CD14-positive monocyte (primary cell): ENCODE results near the gene CCDC141. TPM values are rescaled to one million over a fixed set of nuclear protein-coding genes. Genes with fewer than 3 reads are reported as not detected.
"Not testable (repeated sequence)": the region's sequence is repeated elsewhere in the genome, so short reads cannot be mapped to it uniquely, and the experiment has no call there.

ENCODE experiments used
- DNase-seq, 3 donors: peaks; one replicate each; pipeline ENCODE4 v3.0.0-alpha.2; 2011 to 2022
- H2AFZ ChIP-seq: 2 replicates; pipeline ENCODE4 v1.6.0; 2012; ENCODE audit warnings: mild to moderate bottlenecking, low read depth, low read length, inconsistent platforms; ENCODE audit not compliant: insufficient read depth, poor library complexity, severe bottlenecking
- H3K27ac ChIP-seq, 2 donors: 1 replicate in 1 of 2; 2 replicates in 1 of 2; pipeline ENCODE4 v1.5.1; 2012 to 2013; ENCODE audit warnings: low read length in 2 of 2, control low read depth in 1 of 2, inconsistent platforms in 1 of 2, low read depth in 1 of 2, mild to moderate bottlenecking in 1 of 2
- H3K27me3 ChIP-seq, 2 donors: one replicate each; pipeline versions ENCODE4 v1.6.0 to v1.6.1; 2011 to 2013; ENCODE audit warnings: low read length in 2 of 2; ENCODE audit not compliant: control insufficient read depth in 2 of 2, insufficient read depth in 2 of 2
- H3K36me3 ChIP-seq, 2 donors: replicated peaks in 1 of 2; 1 replicate in 1 of 2; 2 replicates in 1 of 2; pipeline versions ENCODE4 v1.5.1 to v1.6.1; 2012 to 2013; ENCODE audit warnings: low read length in 2 of 2, control low read depth in 1 of 2, inconsistent platforms in 1 of 2, mild to moderate bottlenecking in 1 of 2; ENCODE audit not compliant: insufficient read depth in 2 of 2, control insufficient read depth in 1 of 2
- H3K4me1 ChIP-seq, 2 donors: 1 replicate in 1 of 2; 2 replicates in 1 of 2; pipeline versions ENCODE4 v1.5.1 to v1.6.1; 2012 to 2013; ENCODE audit warnings: low read length in 2 of 2, control low read depth in 1 of 2, inconsistent platforms in 1 of 2, mild to moderate bottlenecking in 1 of 2, moderate library complexity in 1 of 2; ENCODE audit not compliant: insufficient read depth in 2 of 2, control insufficient read depth in 1 of 2
- H3K4me2 ChIP-seq: replicated peaks from 2 replicates; pipeline ENCODE3; 2012; ENCODE audit warnings: low read length, moderate library complexity, mild to moderate bottlenecking; ENCODE audit not compliant: poor library complexity, severe bottlenecking; ENCODE audit errors: extremely low read depth
- H3K4me3 ChIP-seq, 3 experiments: fragments of 200-600 bp in 1 of 3; sonication (generic) in 1 of 3; replicated peaks in 1 of 3; 1 replicate in 2 of 3; 2 replicates in 1 of 3; pipeline ENCODE4 v1.5.1; 2011 to 2013; ENCODE audit warnings: low read length in 3 of 3, mild to moderate bottlenecking in 3 of 3, control low read depth in 2 of 3, low read depth in 2 of 3, inconsistent platforms in 1 of 3, moderate library complexity in 1 of 3
- H3K79me2 ChIP-seq: 2 replicates; pipeline ENCODE4 v1.6.0; 2012; ENCODE audit warnings: mild to moderate bottlenecking, control low read depth, inconsistent platforms, low read length, moderate library complexity; ENCODE audit not compliant: insufficient read depth
- H3K9ac ChIP-seq: 2 replicates; pipeline ENCODE4 v1.6.0; 2017; ENCODE audit warnings: low read length, mild to moderate bottlenecking; ENCODE audit not compliant: insufficient read depth, poor library complexity, severe bottlenecking
- H3K9me3 ChIP-seq, 2 donors: replicated peaks in 1 of 2; 1 replicate in 1 of 2; 2 replicates in 1 of 2; pipeline versions ENCODE4 v1.5.1 to v1.6.1; 2012 to 2013; ENCODE audit warnings: low read length in 2 of 2, control low read depth in 1 of 2; ENCODE audit not compliant: control insufficient read depth in 1 of 2, insufficient read depth in 1 of 2
- H4K20me1 ChIP-seq: 2 replicates; pipeline ENCODE4 v1.6.0; 2012; ENCODE audit warnings: mild to moderate bottlenecking, low read length, control low read depth, moderate library complexity; ENCODE audit not compliant: insufficient read depth
- H3K27ac Mint-ChIP-seq, 7 donors: one replicate each; pipeline ENCODE4 v1.8.0; 2020; ENCODE audit warnings: mild to moderate bottlenecking in 7 of 7, mixed read lengths in 7 of 7, moderate library complexity in 6 of 7, inconsistent platforms in 2 of 7
- H3K27me3 Mint-ChIP-seq, 3 donors: one replicate each; pipeline ENCODE4 v1.8.0; 2021 to 2022; ENCODE audit warnings: low read depth in 3 of 3, mild to moderate bottlenecking in 3 of 3, mixed read lengths in 3 of 3, moderate library complexity in 3 of 3, inconsistent platforms in 1 of 3
- H3K36me3 Mint-ChIP-seq, 2 donors: one replicate each; pipeline ENCODE4 v1.8.0; 2020; ENCODE audit warnings: mixed read lengths in 2 of 2, inconsistent platforms in 1 of 2, mild to moderate bottlenecking in 1 of 2
- H3K4me1 Mint-ChIP-seq: one replicate; pipeline ENCODE4 v1.8.0; 2020; ENCODE audit warnings: mild to moderate bottlenecking, mixed read lengths
- H3K4me3 Mint-ChIP-seq, 2 donors: one replicate each; pipeline ENCODE4 v1.8.0; 2020; ENCODE audit warnings: mild to moderate bottlenecking in 2 of 2, mixed read lengths in 2 of 2, moderate library complexity in 1 of 2
- H3K9me3 Mint-ChIP-seq, 7 donors: one replicate each; pipeline ENCODE4 v1.8.0; 2020 to 2022; ENCODE audit warnings: mixed read lengths in 7 of 7, mild to moderate bottlenecking in 6 of 7, moderate library complexity in 6 of 7, inconsistent platforms in 2 of 7
- WGBS: methylation state at CpG from one replicate; pipeline ENCODE4 v1.1.5; 2013; ENCODE audit warnings: missing lambda C conversion rate; ENCODE audit not compliant: insufficient coverage; 5-methylcytosine and 5-hydroxymethylcytosine counted together
- intact Hi-C, 2 donors: fragments of 100-400 bp; cut with micrococcal nuclease; formaldehyde crosslinking; loops; one replicate each; pipeline versions ENCODE4 v1.15.0 to v1.15.1; 2023
- polyA plus RNA-seq, 3 donors: library from polyadenylated mRNA; depleted of rRNA in 1 of 3; unstranded in 2 of 3; stranded (reverse) in 1 of 3; fragments of 300-500 nt in 2 of 3; fragments of >200 nt in 1 of 3; fragmentation: Illumina TruSeq in 2 of 3; gene quantifications; 1 replicate in 2 of 3; 2 replicates in 1 of 3; pipeline ENCODE4 v1.2.3, GENCODE V29; 2012 to 2021
- TF ChIP-seq, protein P1 (sequence below): fragments of 200-600 bp; IDR thresholded peaks from one replicate; pipeline ENCODE4 v1.8.0; 2022; ENCODE audit warnings: antibody characterized with exemption, mild to moderate bottlenecking

The CCDC141 gene
- polyA plus RNA-seq, 3 donors = not detected

GRCh38 chr2:179097131-179097530 is 47.2 kb upstream of the CCDC141 start:
- H3K27ac ChIP-seq = no peak overlapping the region
- Mint-ChIP-seq H3K36me3 (peaks cover 0 to 3% of the 10 kb centered on the region in 2 donors), H3K9me3 (peaks cover 0 to 14% (median 10%) of the 10 kb centered on the region in 7 donors), H3K27ac (peak overlapping the region in 1 of 7 donors; percentile 42), H3K27me3 (peaks cover 0 to 2% (median 0%) of the 10 kb centered on the region in 3 donors), H3K4me3 (no peak overlapping the region), H3K4me1 (peaks cover 7% of the 10 kb centered on the region)
- WGBS = 80% methylated on average over 1 of the region's 1 CpG
- no peak overlapping the region for H3K4me2 ChIP-seq
- DNase-seq = no peak
- H3K9me3 ChIP-seq = peaks cover 0 to 6% of the 10 kb centered on the region in 2 donors
- no peaks in the 10 kb centered on the region for H3K36me3 ChIP-seq
- no peaks in the 10 kb centered on the region for H3K27me3 ChIP-seq
- H3K79me2 ChIP-seq = no peaks in the 10 kb centered on the region
- H4K20me1 ChIP-seq = no peaks in the 10 kb centered on the region
- intact Hi-C loops = no loop called here
- no peak overlapping the region for H2AFZ ChIP-seq
- no peak overlapping the region for H3K9ac ChIP-seq
- no peak overlapping the region for H3K4me3 ChIP-seq
- H3K4me1 ChIP-seq = no peaks in the 10 kb centered on the region
- TF ChIP-seq, protein P1, sequence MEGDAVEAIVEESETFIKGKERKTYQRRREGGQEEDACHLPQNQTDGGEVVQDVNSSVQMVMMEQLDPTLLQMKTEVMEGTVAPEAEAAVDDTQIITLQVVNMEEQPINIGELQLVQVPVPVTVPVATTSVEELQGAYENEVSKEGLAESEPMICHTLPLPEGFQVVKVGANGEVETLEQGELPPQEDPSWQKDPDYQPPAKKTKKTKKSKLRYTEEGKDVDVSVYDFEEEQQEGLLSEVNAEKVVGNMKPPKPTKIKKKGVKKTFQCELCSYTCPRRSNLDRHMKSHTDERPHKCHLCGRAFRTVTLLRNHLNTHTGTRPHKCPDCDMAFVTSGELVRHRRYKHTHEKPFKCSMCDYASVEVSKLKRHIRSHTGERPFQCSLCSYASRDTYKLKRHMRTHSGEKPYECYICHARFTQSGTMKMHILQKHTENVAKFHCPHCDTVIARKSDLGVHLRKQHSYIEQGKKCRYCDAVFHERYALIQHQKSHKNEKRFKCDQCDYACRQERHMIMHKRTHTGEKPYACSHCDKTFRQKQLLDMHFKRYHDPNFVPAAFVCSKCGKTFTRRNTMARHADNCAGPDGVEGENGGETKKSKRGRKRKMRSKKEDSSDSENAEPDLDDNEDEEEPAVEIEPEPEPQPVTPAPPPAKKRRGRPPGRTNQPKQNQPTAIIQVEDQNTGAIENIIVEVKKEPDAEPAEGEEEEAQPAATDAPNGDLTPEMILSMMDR = no peak

DNA sequence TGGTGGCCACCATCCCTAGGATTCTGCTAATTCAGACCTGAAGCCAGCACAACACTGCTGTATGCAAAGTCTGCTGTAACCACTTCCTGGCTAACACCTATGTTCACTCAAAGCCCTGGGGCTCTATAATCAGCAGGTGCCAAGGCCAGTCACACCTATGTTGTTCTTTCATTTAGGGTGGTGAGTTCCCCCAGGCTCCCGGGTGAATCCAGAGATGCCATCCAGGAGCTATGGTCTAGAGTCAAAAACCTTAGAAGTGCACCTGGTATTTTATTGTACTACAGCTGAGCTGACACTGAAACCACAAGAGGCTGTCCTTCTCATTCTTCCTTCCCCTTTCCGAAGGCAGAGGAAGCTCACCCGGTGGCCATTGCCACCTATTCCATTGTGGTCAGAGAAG is 46.2 kb upstream of the CCDC141 start:
- Histone ChIP-seq H3K9me3 (peaks cover 0 to 6% of the 10 kb centered on the region in 2 donors), H3K4me2 (no peak overlapping the region), H3K36me3 (no peaks in the 10 kb centered on the region), H3K79me2 (no peaks in the 10 kb centered on the region), H3K4me1 (no peaks in the 10 kb centered on the region), H3K27ac (no peak overlapping the region), H3K27me3 (no peaks in the 10 kb centered on the region), H3K9ac (no peak overlapping the region), H3K4me3 (no peak overlapping the region), H4K20me1 (no peaks in the 10 kb centered on the region), H2AFZ (no peak overlapping the region)
- H3K27me3 Mint-ChIP-seq = peaks cover 0 to 2% (median 0%) of the 10 kb centered on the region in 3 donors
- H3K9me3 Mint-ChIP-seq = peaks cover 2 to 16% (median 10%) of the 10 kb centered on the region in 7 donors
- peaks cover 7% of the 10 kb centered on the region for H3K4me1 Mint-ChIP-seq
- no peaks in the 10 kb centered on the region for H3K36me3 Mint-ChIP-seq
- H3K27ac Mint-ChIP-seq = no peak overlapping the region
- TF ChIP-seq, protein P1 = no peak
- 44% methylated on average over 1 of the region's 3 CpGs for WGBS
- intact Hi-C loops = no loop called here
- H3K4me3 Mint-ChIP-seq = no peak overlapping the region
- no peak for DNase-seq

- H3K9ac ChIP-seq, H2AFZ ChIP-seq, H3K4me3 Mint-ChIP-seq, H3K36me3 ChIP-seq, H3K4me3 ChIP-seq, intact Hi-C loops, H3K4me1 Mint-ChIP-seq, H4K20me1 ChIP-seq, DNase-seq, H3K36me3 Mint-ChIP-seq, H3K27me3 ChIP-seq, H3K4me1 ChIP-seq, H3K9me3 ChIP-seq, H3K79me2 ChIP-seq, H3K4me2 ChIP-seq, H3K27ac ChIP-seq, H3K27ac Mint-ChIP-seq, H3K27me3 Mint-ChIP-seq: not testable (repeated sequence)
- H3K9me3 Mint-ChIP-seq = peaks cover 2 to 19% (median 10%) of the 10 kb centered on the region in 7 donors
- 97% methylated on average over 4 of the region's 4 CpGs for WGBS
These were observed 43.0 kb upstream of the CCDC141 start for GRCh38 chr2:179092912-179093311.
